Dermis microvascular lymphatic vessel endothelial cell (primary cell): ENCODE measurements around the gene COL12A1. TPM values are rescaled to one million over a fixed set of nuclear protein-coding genes. Genes with fewer than 3 reads are reported as not detected.

Experiments
- DNase-seq, 2 donors: peaks; one replicate each; pipeline versions ENCODE4 v3.0.0 to v3.0.0-alpha.2; 2010; ENCODE audit warnings: low read depth in 2 of 2
- total RNA-seq: library from RNA; depleted of rRNA; stranded (reverse); fragments of >200 nt; gene quantifications from 2 replicates; pipeline ENCODE4 v1.2.1, GENCODE V29; 2014

Gene COL12A1
- total RNA-seq, 1 donor from 2014 or later, result 1.0 TPM

GRCh38 chr6:75044846-75045245, 161.0 kb downstream of the COL12A1 start:
- no peak for DNase-seq

DNA sequence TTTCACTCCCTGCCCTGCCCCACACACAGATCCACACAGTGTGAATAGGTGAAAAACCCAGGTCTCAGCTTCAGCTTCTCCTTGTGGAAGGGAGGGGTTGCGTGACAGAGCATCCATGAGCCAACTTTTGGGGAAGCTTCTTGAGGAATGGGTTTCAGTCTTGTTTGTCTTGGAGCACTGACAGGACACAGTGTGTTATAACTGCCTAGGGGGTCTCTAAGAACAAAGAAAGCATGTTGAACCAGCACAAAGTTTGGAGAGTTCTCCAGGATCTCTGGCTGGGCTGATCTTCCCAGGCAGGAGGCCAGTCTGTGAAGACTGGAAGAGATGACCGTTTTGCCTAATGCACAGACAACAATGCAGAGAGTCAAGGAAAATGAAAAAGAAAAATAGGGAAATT, 164.5 kb downstream of the COL12A1 start:
- DNase-seq, result no peak

Other genes starting within 250 kb of the COL12A1 start
- gene COX7A2, start 37.7 kb upstream of the COL12A1 start, total RNA-seq, result 102 and 170 TPM in 2 replicates
- gene TMEM30A, start 78.7 kb upstream of the COL12A1 start, total RNA-seq, result 121 and 147 TPM in 2 replicates